K562 (cell line): ENCODE results near the gene ERC2. TPM values are rescaled to one million over a fixed set of nuclear protein-coding genes. Genes with fewer than 3 reads are reported as not detected.

Experiments
- ATAC-seq: fragments of 200-7000 bp; cut with Tn5 transposase; 3 replicates; pipeline ENCODE4 v1.9.1; 2020; ENCODE audit warnings: moderate library complexity
- BruUV-seq: library from RNA; stranded (reverse); fragments of 400-500 nt; replicated peaks from 2 replicates; lab custom pipeline; 2021; lab: Mats Ljungman, UMichigan
- CTCF ChIA-PET: fragments of 300-600 bp; formaldehyde crosslinking; extraction: SDS; loops from one replicate; lab custom pipeline; 2021; ENCODE audit warnings: low intra/inter-chr PET ratio; lab: Yijun Ruan, JAX
- POLR2A ChIA-PET: fragments of 300-600, 350-650 bp; sonication (Branson Sonifier 250); formaldehyde crosslinking; extraction: SDS; loops from one replicate; lab custom pipeline; 2021; ENCODE audit warnings: antibody characterized with exemption, inconsistent platforms; lab: Yijun Ruan, JAX
- DNase-seq, 4 experiments: peaks; one replicate each; pipeline versions ENCODE4 v3.0.0 to v3.0.0-alpha.2; 2011 to 2018; ENCODE audit warnings: low spot score in 3 of 4, mixed read lengths in 3 of 4; ENCODE audit errors: extremely low read depth in 1 of 4
- FAIRE-seq: peaks from 2 replicates; lab custom pipeline; 2011; peaks lifted over from hg19 to GRCh38; lab: Jason Lieb, UNC
- H2AFZ ChIP-seq: 2 replicates; pipeline ENCODE4 v1.6.0; 2011; ENCODE audit warnings: low read depth, low read length, control low read depth, inconsistent platforms
- H3K27ac ChIP-seq: fragments of 200-600 bp; 3 replicates; pipeline ENCODE4 v1.8.0; 2011; ENCODE audit warnings: low read depth, mild to moderate bottlenecking, control low read depth, inconsistent platforms, low read length, moderate library complexity, mixed read lengths; ENCODE audit errors: extremely low read depth
- H3K27me3 ChIP-seq, 2 experiments: fragments of 300-600 bp in 1 of 2; 2 replicates in 1 of 2; 3 replicates in 1 of 2; pipeline versions ENCODE4 v1.6.0 to v1.8.0; 2011; ENCODE audit warnings: inconsistent platforms in 2 of 2, low read length in 2 of 2, mild to moderate bottlenecking in 1 of 2, mixed read lengths in 1 of 2, moderate library complexity in 1 of 2; ENCODE audit not compliant: control insufficient read depth in 2 of 2, insufficient read depth in 2 of 2
- H3K36me3 ChIP-seq: fragments of 300-600 bp; 3 replicates; pipeline ENCODE4 v1.8.0; 2011; ENCODE audit warnings: mild to moderate bottlenecking, low read length, inconsistent platforms; ENCODE audit not compliant: control insufficient read depth, insufficient read depth
- H3K4me1 ChIP-seq, 2 experiments: fragments of 200-600 bp in 1 of 2; replicated peaks in 1 of 2; 2 replicates in 1 of 2; 3 replicates in 1 of 2; pipeline versions ENCODE4 v1.5.1 to v1.8.0; 2011; ENCODE audit warnings: inconsistent platforms in 2 of 2, low read length in 2 of 2, mild to moderate bottlenecking in 1 of 2, mixed read lengths in 1 of 2, moderate library complexity in 1 of 2; ENCODE audit not compliant: control insufficient read depth in 2 of 2, insufficient read depth in 2 of 2
- H3K4me2 ChIP-seq: 2 replicates; pipeline ENCODE4 v1.6.1; 2011; ENCODE audit warnings: low read length, control low read depth, inconsistent platforms, mixed read lengths; ENCODE audit not compliant: insufficient read depth
- H3K4me3 ChIP-seq: fragments of 200-600 bp; sonication (generic), shearing (Covaris generic); 2 replicates; pipeline ENCODE4 v1.5.1; 2016; ENCODE audit warnings: control low read depth, inconsistent platforms
- H3K79me2 ChIP-seq: fragments of 200-600 bp; 3 replicates; pipeline ENCODE4 v1.8.0; 2011; ENCODE audit warnings: low read length, inconsistent platforms; ENCODE audit not compliant: control insufficient read depth, insufficient read depth
- H3K9ac ChIP-seq, 2 experiments: 2 replicates each; pipeline versions ENCODE4 v1.6.0 to v1.6.1; 2011; ENCODE audit warnings: low read depth in 2 of 2, low read length in 2 of 2, control low read depth in 1 of 2, inconsistent platforms in 1 of 2, mild to moderate bottlenecking in 1 of 2, mixed read lengths in 1 of 2; ENCODE audit not compliant: insufficient read depth in 1 of 2
- H3K9me1 ChIP-seq: one replicate; pipeline ENCODE4 v1.6.0; 2011; ENCODE audit warnings: inconsistent platforms, mild to moderate bottlenecking, low read length, moderate library complexity; ENCODE audit not compliant: control insufficient read depth, insufficient read depth
- H3K9me3 ChIP-seq: replicated peaks from 2 replicates; pipeline ENCODE4 v1.5.1; 2011; ENCODE audit warnings: low read depth, low read length, inconsistent platforms; ENCODE audit not compliant: control insufficient read depth, insufficient read depth
- H4K20me1 ChIP-seq: replicated peaks from 2 replicates; pipeline ENCODE4 v1.6.1; 2011; ENCODE audit warnings: low read length, inconsistent platforms, mixed read lengths; ENCODE audit not compliant: control insufficient read depth, insufficient read depth
- ATF3 ChIP-seq, 2 experiments: fragments of 450-650 bp in 1 of 2; sonication (generic) in 1 of 2; formaldehyde crosslinking in 1 of 2; IDR thresholded peaks in 1 of 2; conservative IDR thresholded peaks in 1 of 2; 2 replicates each; pipeline versions ENCODE4 v1.6.1 to v1.8.1; 2016 to 2023; ENCODE audit warnings: mild to moderate bottlenecking in 2 of 2, moderate library complexity in 2 of 2, inconsistent platforms in 1 of 2, missing genetic modification reagents in 1 of 2
- PKNOX1 ChIP-seq: fragments of 450-650 bp; IDR thresholded peaks from 2 replicates; pipeline ENCODE4 v1.6.1; 2016
- RNF2 ChIP-seq: sonication (generic); IDR thresholded peaks from 2 replicates; pipeline ENCODE4 v1.6.1; 2016
- SREBF2 ChIP-seq: sonication (generic); formaldehyde crosslinking; IDR thresholded peaks from 2 replicates; pipeline ENCODE4 v1.4.0; 2020; ENCODE audit warnings: mild to moderate bottlenecking, missing genetic modification reagents
- TCF3 ChIP-seq: sonication (generic); formaldehyde crosslinking; IDR thresholded peaks from 2 replicates; pipeline ENCODE4 v1.4.0; 2020; ENCODE audit warnings: mild to moderate bottlenecking, missing genetic modification reagents
- ZNF12 ChIP-seq: sonication (generic); formaldehyde crosslinking; IDR thresholded peaks from 2 replicates; pipeline ENCODE4 v1.4.0; 2020; ENCODE audit warnings: mild to moderate bottlenecking, missing genetic modification reagents
- ZNF174 ChIP-seq: fragments of 250-450 bp; sonication (Bioruptor Pico); IDR thresholded peaks from 2 replicates; pipeline ENCODE4 v1.4.0; 2020; ENCODE audit warnings: mild to moderate bottlenecking
- ZNF354B ChIP-seq: fragments of 250-450 bp; sonication (Bioruptor Pico); IDR thresholded peaks from 2 replicates; pipeline ENCODE4 v1.4.0; 2020
- ZNF551 ChIP-seq: fragments of 250-450 bp; sonication (Bioruptor Pico); IDR thresholded peaks from 2 replicates; pipeline ENCODE4 v1.5.0; 2021; ENCODE audit warnings: mild to moderate bottlenecking, moderate library complexity
- WGBS: fragments of 100-300 bp; shearing (Covaris generic); methylation state at CpG from one replicate; pipeline ENCODE4 v1.1.6; 2016; ENCODE audit warnings: low coverage, mixed read lengths; ENCODE audit not compliant: insufficient coverage; ENCODE audit errors: missing lambda C conversion rate; 5-methylcytosine and 5-hydroxymethylcytosine counted together
- in situ Hi-C: fragments of 300-500 bp; cut with MboI; formaldehyde crosslinking; loops from 4 replicates; pipeline ENCODE4 v1.15.0; 2018; ENCODE audit warnings: inconsistent platforms, mixed read lengths
- intact Hi-C: fragments of 100-400 bp; cut with micrococcal nuclease; formaldehyde crosslinking; loops from 2 replicates; pipeline ENCODE4 v1.14.2; 2022
- polyA plus RNA-seq, 8 experiments: library from polyadenylated mRNA; depleted of rRNA in 4 of 8; stranded (reverse) in 5 of 8; unstranded in 3 of 8; fragments of >200 nt; fragmentation: Nextera tagmentation in 2 of 8; fragmentation: Illumina TruSeq in 1 of 8; extraction: Ambion mirVana in 2 of 8; extraction: Trizol in 1 of 8; gene quantifications; 2 replicates each; pipeline versions ENCODE4 v1.2.1 to v1.2.3, GENCODE V29; 2011 to 2014; ENCODE audit warnings: inconsistent platforms in 1 of 8, missing spikeins in 1 of 8
- total RNA-seq, 7 experiments: library from RNA; depleted of rRNA in 6 of 7; stranded (reverse); fragments of >200 nt in 6 of 7; fragmentation: Illumina TruSeq in 2 of 7; extraction: Trizol in 2 of 7; gene quantifications; 2 replicates each; pipeline versions ENCODE4 v1.2.1 to v1.2.3, GENCODE V29; 2011 to 2021; ENCODE audit warnings: low replicate concordance in 1 of 7

ERC2 gene
- total and polyA plus RNA-seq, 9 of the 15 experiments (the other 6 are each of a cell fraction or from before 2014, with no cell fraction given): 0.04 to 0.18 (median 0.07) TPM; not detected in 2

- TF ChIP-seq ZNF551 (CRISPR knock-in tag) (no peak), TCF3 (no peak), SREBF2 (CRISPR knock-in tag) (no peak), ZNF174 (CRISPR knock-in tag) (no peak), PKNOX1 (no peak), ZNF354B (CRISPR knock-in tag) (no peak), RNF2 (no peak), ATF3 (IDR thresholded peaks at IDR 0.05) (no peak), ATF3 (CRISPR knock-in tag; conservative IDR thresholded peaks at IDR 0.05) (no peak), ZNF12 (no peak)
- TF ChIP-seq, all 486 proteins: peak for 0
- ChIA-PET POLR2A (interaction anchor here (0.7 kb wide), 1 partner anchor 699 kb away, joined by 3 read pairs; no protein-coding TSS in a partner anchor), CTCF (no interaction called here)
- Histone ChIP-seq H3K4me3 (no peak overlapping the region), H3K27ac (no peak overlapping the region), H3K9me1 (no peaks in the 10 kb centered on the region), H3K27me3 (no peaks in the 10 kb centered on the region), H3K36me3 (no peaks in the 10 kb centered on the region), H3K9me3 (no peaks in the 10 kb centered on the region), H3K9ac (no peak overlapping the region), H2AFZ (no peak overlapping the region), H3K4me1 (no peaks in the 10 kb centered on the region), H3K4me2 (no peak overlapping the region), H3K79me2 (no peaks in the 10 kb centered on the region), H4K20me1 (no peaks in the 10 kb centered on the region)
- FAIRE-seq (no peak), ATAC-seq (no peak), DNase-seq (no peak)
- in situ Hi-C loops (no loop called here), intact Hi-C loops (no loop called here)
- WGBS: 0% methylated on average over 3 of the region's 3 CpGs
- BruUV-seq: no TSS peak
Measured at GRCh38 chr3:55725681-55726500, 742.4 kb downstream of the ERC2 start.
